ENCODE data around the gene CNBP. TPM values are rescaled to one million over a fixed set of nuclear protein-coding genes. Genes with fewer than 3 reads are reported as not detected.

The CNBP gene
- total and polyA plus RNA-seq, 2 of the 13 experiments (the other 11 are each of a cell fraction or from before 2014, with no cell fraction given) = 282 to 354 TPM

DNA sequence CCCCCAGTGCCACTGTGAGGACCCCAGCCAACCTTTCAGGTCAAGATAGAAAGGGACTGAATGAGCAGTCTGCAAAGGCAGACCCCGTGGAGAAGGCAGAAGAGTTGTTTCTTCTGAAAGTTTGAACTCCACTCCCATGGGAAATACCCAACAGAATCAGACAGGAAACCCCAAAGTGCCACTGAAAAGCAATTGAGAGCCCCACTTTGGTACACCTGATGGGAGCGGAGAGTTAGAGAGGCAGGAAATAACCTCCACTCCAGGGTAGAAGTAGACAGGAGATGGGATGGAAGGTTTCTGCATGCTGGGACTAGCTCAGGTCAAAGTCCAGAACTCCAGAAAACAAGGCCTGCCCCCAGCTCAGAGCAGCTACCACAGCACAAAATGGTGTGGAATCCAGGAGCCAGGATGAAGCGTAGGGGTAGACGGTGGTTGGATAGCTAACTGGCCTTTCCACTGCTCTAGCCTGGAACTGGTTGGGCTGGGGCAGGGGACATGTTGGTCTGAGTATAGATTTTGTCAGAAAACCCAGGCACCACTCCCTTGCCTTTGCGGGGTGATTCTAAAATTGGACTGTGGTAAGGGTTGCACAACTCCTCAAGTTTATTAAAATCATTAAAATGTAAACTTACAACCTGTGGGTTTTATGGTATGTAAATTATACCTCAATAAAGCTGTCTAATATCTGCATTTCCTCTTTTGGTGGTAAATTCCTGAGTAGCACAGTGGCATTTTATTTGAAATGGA is 60.2 kb downstream of the CNBP start (continued):
- TF ChIP-seq ZNF547 (CRISPR knock-in tag; IDR thresholded peaks at IDR 0.05) (no peak), PAX8 (CRISPR knock-in tag; IDR thresholded peaks at IDR 0.05; ENCODE audit: borderline replicate concordance) (no peak), RFXAP (CRISPR knock-in tag; IDR thresholded peaks at IDR 0.05; ENCODE audit: borderline replicate concordance) (no peak), KDM3A (CRISPR knock-in tag; IDR thresholded peaks at IDR 0.05; ENCODE audit: low read depth) (no peak), SP2 (CRISPR knock-in tag; IDR thresholded peaks at IDR 0.05) (no peak), ATF7-NPFF (CRISPR knock-in tag; IDR thresholded peaks at IDR 0.05; ENCODE audit: low read depth) (no peak), GABPA (IDR thresholded peaks at IDR 0.05; ENCODE audit: low read depth, low read length) (no peak), GABPA (CRISPR knock-in tag; IDR thresholded peaks at IDR 0.05; ENCODE audit: low read depth) (0 out of 2 replicates have a peak, but pooled peaks have one; percentile 11), ZFP36L2 (CRISPR knock-in tag; IDR thresholded peaks at IDR 0.05) (no peak), NFKBIZ (CRISPR knock-in tag; IDR thresholded peaks at IDR 0.05) (no peak), ZKSCAN1 (IDR thresholded peaks at IDR 0.05; ENCODE audit: low read length) (no peak), HNRNPH1 (optimal IDR thresholded peaks at IDR 0.05; ENCODE audit: low read depth, low read length) (no peak), HNF4G (IDR thresholded peaks at IDR 0.05; ENCODE audit: borderline replicate concordance, low read depth, low read length) (peak; percentile 85), HNF4G (CRISPR knock-in tag; IDR thresholded peaks at IDR 0.05; ENCODE audit: borderline replicate concordance, low read depth) (peak; percentile 85), NFE2L1 (CRISPR knock-in tag; IDR thresholded peaks at IDR 0.05; ENCODE audit: borderline replicate concordance) (no peak), SCMH1 (CRISPR knock-in tag; IDR thresholded peaks at IDR 0.05; ENCODE audit: borderline replicate concordance) (no peak), SRSF1 (optimal IDR thresholded peaks at IDR 0.05; ENCODE audit: low read depth, low read length) (no peak), TEAD3 (CRISPR knock-in tag; optimal IDR thresholded peaks at IDR 0.05; ENCODE audit: borderline replicate concordance) (peak; percentile 66), DR1 (CRISPR knock-in tag; IDR thresholded peaks at IDR 0.05) (peak; percentile 67)
- TF ChIP-seq, protein P1, sequence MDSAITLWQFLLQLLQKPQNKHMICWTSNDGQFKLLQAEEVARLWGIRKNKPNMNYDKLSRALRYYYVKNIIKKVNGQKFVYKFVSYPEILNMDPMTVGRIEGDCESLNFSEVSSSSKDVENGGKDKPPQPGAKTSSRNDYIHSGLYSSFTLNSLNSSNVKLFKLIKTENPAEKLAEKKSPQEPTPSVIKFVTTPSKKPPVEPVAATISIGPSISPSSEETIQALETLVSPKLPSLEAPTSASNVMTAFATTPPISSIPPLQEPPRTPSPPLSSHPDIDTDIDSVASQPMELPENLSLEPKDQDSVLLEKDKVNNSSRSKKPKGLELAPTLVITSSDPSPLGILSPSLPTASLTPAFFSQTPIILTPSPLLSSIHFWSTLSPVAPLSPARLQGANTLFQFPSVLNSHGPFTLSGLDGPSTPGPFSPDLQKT (CRISPR knock-in tag; IDR thresholded peaks at IDR 0.05; ENCODE audit: borderline replicate concordance) = no peak
- TF ChIP-seq, protein P2, sequence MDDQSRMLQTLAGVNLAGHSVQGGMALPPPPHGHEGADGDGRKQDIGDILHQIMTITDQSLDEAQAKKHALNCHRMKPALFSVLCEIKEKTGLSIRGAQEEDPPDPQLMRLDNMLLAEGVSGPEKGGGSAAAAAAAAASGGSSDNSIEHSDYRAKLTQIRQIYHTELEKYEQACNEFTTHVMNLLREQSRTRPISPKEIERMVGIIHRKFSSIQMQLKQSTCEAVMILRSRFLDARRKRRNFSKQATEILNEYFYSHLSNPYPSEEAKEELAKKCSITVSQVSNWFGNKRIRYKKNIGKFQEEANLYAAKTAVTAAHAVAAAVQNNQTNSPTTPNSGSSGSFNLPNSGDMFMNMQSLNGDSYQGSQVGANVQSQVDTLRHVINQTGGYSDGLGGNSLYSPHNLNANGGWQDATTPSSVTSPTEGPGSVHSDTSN (CRISPR knock-in tag; IDR thresholded peaks at IDR 0.05; ENCODE audit: borderline replicate concordance) = no peak
- TF ChIP-seq, protein P3, sequence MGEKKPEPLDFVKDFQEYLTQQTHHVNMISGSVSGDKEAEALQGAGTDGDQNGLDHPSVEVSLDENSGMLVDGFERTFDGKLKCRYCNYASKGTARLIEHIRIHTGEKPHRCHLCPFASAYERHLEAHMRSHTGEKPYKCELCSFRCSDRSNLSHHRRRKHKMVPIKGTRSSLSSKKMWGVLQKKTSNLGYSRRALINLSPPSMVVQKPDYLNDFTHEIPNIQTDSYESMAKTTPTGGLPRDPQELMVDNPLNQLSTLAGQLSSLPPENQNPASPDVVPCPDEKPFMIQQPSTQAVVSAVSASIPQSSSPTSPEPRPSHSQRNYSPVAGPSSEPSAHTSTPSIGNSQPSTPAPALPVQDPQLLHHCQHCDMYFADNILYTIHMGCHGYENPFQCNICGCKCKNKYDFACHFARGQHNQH (CRISPR knock-in tag; IDR thresholded peaks at IDR 0.05) = no peak
- TF ChIP-seq, protein P4, sequence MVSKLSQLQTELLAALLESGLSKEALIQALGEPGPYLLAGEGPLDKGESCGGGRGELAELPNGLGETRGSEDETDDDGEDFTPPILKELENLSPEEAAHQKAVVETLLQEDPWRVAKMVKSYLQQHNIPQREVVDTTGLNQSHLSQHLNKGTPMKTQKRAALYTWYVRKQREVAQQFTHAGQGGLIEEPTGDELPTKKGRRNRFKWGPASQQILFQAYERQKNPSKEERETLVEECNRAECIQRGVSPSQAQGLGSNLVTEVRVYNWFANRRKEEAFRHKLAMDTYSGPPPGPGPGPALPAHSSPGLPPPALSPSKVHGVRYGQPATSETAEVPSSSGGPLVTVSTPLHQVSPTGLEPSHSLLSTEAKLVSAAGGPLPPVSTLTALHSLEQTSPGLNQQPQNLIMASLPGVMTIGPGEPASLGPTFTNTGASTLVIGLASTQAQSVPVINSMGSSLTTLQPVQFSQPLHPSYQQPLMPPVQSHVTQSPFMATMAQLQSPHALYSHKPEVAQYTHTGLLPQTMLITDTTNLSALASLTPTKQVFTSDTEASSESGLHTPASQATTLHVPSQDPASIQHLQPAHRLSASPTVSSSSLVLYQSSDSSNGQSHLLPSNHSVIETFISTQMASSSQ (IDR thresholded peaks at IDR 0.05; ENCODE audit: low read depth) = no peak
- TF ChIP-seq, protein P4 (CRISPR knock-in tag; IDR thresholded peaks at IDR 0.05; ENCODE audit: borderline replicate concordance) = no peak

Data from HepG2 (cell line).